Body of pancreas (tissue), 4 donors: ENCODE measurements around the gene KCNK10. TPM values are rescaled to one million over a fixed set of nuclear protein-coding genes. Genes with fewer than 3 reads are reported as not detected.

Experiments
- ATAC-seq: fragments of 150-250 bp; one replicate; pipeline ENCODE4 v1.9.1; 2016
- DNase-seq, 4 donors: peaks; one replicate each; pipeline ENCODE4 v3.0.0-alpha.2; 2019
- H3K27ac ChIP-seq, 4 donors: fragments of 200-600 bp; sonication (generic); 1 replicate in 3 of 4; 2 replicates in 1 of 4; pipeline versions ENCODE4 v1.5.1 to v1.6.1; 2016 to 2019; ENCODE audit warnings: mild to moderate bottlenecking in 1 of 4, mixed read lengths in 1 of 4, moderate library complexity in 1 of 4
- H3K27me3 ChIP-seq, 2 donors: fragments of 200-600 bp; sonication (generic); one replicate each; pipeline ENCODE4 v1.6.0; 2016; ENCODE audit warnings: mild to moderate bottlenecking in 1 of 2
- H3K36me3 ChIP-seq, 2 donors: fragments of 200-600 bp; sonication (generic); replicated peaks in 1 of 2; 2 replicates each; pipeline ENCODE4 v1.5.1; 2016; ENCODE audit warnings: low read depth in 2 of 2; ENCODE audit not compliant: insufficient read depth in 1 of 2
- H3K4me1 ChIP-seq: fragments of 200-600 bp; sonication (generic); one replicate; pipeline ENCODE4 v1.6.0; 2016
- H3K4me3 ChIP-seq, 2 donors: fragments of 200-600 bp; sonication (generic); 1 replicate in 1 of 2; 2 replicates in 1 of 2; pipeline ENCODE4 v1.5.1; 2016 to 2019
- H3K9me3 ChIP-seq, 3 donors: fragments of 200-600 bp; sonication (generic); 1 replicate in 2 of 3; 2 replicates in 1 of 3; pipeline ENCODE4 v1.5.1; 2016
- POLR2A ChIP-seq, 3 donors: fragments of 450-650 bp; IDR thresholded peaks; one replicate each; pipeline ENCODE4 v1.6.1; 2016; ENCODE audit warnings: antibody characterized with exemption in 3 of 3, mild to moderate bottlenecking in 2 of 3
- WGBS, 2 donors: methylation state at CpG; one replicate each; pipeline ENCODE4 v1.1.5; 2017; 5-methylcytosine and 5-hydroxymethylcytosine counted together
- intact Hi-C: fragments of 100-400 bp; cut with DNase I; formaldehyde crosslinking; loops from one replicate; pipeline ENCODE4 v1.15.1; 2023
- total RNA-seq, 2 donors: library from RNA; depleted of rRNA; stranded (reverse); fragments of >200 nt; gene quantifications; one replicate each; pipeline ENCODE4 v1.1.0, GENCODE V29; 2016
- TF ChIP-seq, protein P1 (sequence below), 7 experiments: fragments of 450-650 bp in 4 of 7; fragments of 200-600 bp in 3 of 7; sonication (generic) in 3 of 7; IDR thresholded peaks; one replicate each; pipeline ENCODE4 v1.5.1; 2016 to 2019; ENCODE audit warnings: antibody characterized with exemption in 7 of 7

KCNK10 gene
- total RNA-seq, 2 donors from 2014 or later: 1.6 to 3.3 TPM

DNA sequence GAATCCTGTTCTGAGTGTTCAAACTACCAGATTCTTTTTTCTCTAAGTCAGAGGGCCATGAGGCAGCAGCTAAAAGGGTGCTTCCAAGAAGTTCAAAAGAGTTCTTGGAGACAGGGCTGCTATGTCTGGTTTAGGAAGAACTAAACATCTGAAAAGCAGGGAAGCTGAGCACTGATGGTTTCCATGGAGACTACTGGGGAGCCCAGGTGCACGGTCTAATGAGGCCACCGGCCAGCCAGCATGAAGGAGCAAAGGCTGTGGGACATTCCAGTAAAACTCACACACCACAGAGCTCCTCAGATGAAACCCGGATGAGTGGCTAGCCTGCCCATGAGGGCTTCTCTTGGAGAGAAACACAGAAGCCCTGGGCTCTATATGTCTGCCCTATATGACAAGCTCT is 97.3 kb downstream of the KCNK10 start:
- Histone ChIP-seq H3K9me3 (no peaks in the 10 kb centered on the region), H3K4me3 (no peak overlapping the region), H3K27ac (no peak overlapping the region), H3K4me1 (no peaks in the 10 kb centered on the region), H3K36me3 (no peaks in the 10 kb centered on the region), H3K27me3 (no peaks in the 10 kb centered on the region)
- TF ChIP-seq, protein P1, sequence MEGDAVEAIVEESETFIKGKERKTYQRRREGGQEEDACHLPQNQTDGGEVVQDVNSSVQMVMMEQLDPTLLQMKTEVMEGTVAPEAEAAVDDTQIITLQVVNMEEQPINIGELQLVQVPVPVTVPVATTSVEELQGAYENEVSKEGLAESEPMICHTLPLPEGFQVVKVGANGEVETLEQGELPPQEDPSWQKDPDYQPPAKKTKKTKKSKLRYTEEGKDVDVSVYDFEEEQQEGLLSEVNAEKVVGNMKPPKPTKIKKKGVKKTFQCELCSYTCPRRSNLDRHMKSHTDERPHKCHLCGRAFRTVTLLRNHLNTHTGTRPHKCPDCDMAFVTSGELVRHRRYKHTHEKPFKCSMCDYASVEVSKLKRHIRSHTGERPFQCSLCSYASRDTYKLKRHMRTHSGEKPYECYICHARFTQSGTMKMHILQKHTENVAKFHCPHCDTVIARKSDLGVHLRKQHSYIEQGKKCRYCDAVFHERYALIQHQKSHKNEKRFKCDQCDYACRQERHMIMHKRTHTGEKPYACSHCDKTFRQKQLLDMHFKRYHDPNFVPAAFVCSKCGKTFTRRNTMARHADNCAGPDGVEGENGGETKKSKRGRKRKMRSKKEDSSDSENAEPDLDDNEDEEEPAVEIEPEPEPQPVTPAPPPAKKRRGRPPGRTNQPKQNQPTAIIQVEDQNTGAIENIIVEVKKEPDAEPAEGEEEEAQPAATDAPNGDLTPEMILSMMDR (IDR thresholded peaks at IDR 0.05): no peak
- TF ChIP-seq POLR2A (IDR thresholded peaks at IDR 0.05): no peak
- no peak for DNase-seq
- no peak for ATAC-seq
- 51 to 54% methylated on average over 3 of the region's 3 CpGs for WGBS, 2 donors
- intact Hi-C loops: no loop called here

DNA sequence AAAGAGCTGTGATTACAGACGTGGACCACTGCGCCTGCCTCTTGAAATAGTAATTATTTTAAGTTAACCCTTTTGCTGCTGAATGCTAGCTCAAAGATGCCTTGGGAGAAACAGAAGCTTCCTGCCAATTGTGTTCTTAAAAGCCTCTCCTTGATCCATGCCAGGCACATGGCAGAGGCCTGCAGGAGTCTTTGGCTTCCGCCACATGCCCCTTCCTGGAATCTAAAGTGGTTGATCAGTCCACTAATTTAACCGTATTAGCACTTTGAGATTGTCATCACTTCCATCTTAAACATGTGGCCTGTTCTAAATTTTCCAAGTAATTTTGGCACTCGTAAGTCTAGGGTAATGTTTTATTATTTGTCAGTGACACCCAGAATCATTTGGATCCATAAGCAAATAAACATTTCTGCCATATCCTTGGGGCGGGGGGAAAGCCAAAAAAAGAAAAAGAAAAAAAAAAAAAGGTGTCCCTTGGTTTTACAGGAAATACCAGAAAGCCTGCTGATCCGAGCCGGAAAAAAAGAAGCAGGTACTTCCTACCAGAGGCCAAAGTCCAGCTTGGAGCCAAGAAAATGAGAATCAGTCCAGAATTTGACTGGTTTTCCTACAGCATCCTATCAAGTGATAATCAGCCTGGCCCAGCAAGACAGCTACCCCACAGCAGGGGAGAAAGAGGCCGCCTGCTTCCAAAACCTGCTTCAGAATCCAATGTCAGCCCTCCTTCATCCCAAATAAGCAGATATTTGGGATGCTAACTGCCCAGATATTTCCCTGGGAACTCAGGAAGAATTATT is 104.8 kb downstream of the KCNK10 start:
- Histone ChIP-seq H3K4me3 (no peak overlapping the region), H3K36me3 (no peaks in the 10 kb centered on the region), H3K4me1 (no peaks in the 10 kb centered on the region), H3K27ac (no peak overlapping the region), H3K9me3 (no peaks in the 10 kb centered on the region), H3K27me3 (no peaks in the 10 kb centered on the region)
- WGBS, 2 donors: 78 to 84% methylated on average over 9 of the region's 9 CpGs
- intact Hi-C loops: no loop called here
- TF ChIP-seq POLR2A (IDR thresholded peaks at IDR 0.05): no peak
- TF ChIP-seq, protein P1 (IDR thresholded peaks at IDR 0.05): no peak
- ATAC-seq: no peak
- DNase-seq: no peak

DNA sequence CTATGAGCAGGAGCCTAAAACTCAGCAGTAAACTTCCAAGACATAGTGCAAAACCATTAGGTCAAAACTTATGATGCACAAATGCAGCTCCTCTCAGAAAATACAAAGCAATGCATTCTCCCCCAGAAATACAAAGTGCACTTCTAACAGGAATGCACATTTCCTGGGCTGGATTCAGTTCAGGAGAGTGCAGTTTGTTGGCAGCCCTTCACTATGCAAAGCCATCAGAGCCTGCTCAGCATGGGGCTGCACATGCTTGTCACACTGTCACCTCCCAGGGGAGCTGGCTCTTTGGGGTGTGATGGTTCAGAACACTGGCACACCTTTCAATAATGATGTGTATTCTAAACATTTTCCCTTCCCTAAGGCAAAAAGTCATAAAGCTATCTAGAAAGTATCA is 110.4 kb downstream of the KCNK10 start:
- H3K27ac ChIP-seq: no peak overlapping the region
- ATAC-seq (no peak), DNase-seq (no peak)
- H3K4me1 ChIP-seq: no peaks in the 10 kb centered on the region
- TF ChIP-seq, protein P1 (IDR thresholded peaks at IDR 0.05): no peak
- no peak for TF ChIP-seq POLR2A (IDR thresholded peaks at IDR 0.05)
- no peaks in the 10 kb centered on the region for H3K9me3 ChIP-seq
- H3K4me3 ChIP-seq: no peak overlapping the region
- H3K27me3 ChIP-seq: no peaks in the 10 kb centered on the region
- intact Hi-C loops: no loop called here
- H3K36me3 ChIP-seq: no peaks in the 10 kb centered on the region

DNA sequence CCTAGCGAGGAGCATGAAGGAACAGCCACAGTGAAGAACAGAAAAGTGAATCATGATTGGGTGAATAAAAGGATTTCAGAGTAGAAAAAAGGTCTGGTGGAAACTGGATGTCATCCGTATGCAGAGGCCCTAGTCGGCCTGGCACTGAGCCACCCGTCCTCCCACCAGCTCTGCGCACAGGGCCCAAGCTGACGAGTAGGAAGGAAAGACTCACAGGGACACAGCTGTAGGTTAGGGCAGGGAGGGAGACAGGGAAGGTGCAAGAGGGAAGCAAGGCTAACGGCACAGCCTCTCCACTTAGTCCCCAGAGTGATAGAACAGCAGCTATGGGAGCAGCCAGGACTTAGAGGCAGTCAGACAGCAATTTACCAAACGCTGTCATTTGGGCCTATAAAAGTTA is 112.6 kb downstream of the KCNK10 start:
- Histone ChIP-seq H3K4me1 (no peaks in the 10 kb centered on the region), H3K27ac (no peak overlapping the region), H3K4me3 (no peak overlapping the region), H3K9me3 (no peaks in the 10 kb centered on the region), H3K36me3 (no peaks in the 10 kb centered on the region), H3K27me3 (no peaks in the 10 kb centered on the region)
- intact Hi-C loops: no loop called here
- TF ChIP-seq, protein P1 (IDR thresholded peaks at IDR 0.05): no peak
- TF ChIP-seq POLR2A (IDR thresholded peaks at IDR 0.05): no peak
- DNase-seq (no peak), ATAC-seq (no peak)
- WGBS, 2 donors: 73 to 79% methylated on average over 8 of the region's 8 CpGs

DNA sequence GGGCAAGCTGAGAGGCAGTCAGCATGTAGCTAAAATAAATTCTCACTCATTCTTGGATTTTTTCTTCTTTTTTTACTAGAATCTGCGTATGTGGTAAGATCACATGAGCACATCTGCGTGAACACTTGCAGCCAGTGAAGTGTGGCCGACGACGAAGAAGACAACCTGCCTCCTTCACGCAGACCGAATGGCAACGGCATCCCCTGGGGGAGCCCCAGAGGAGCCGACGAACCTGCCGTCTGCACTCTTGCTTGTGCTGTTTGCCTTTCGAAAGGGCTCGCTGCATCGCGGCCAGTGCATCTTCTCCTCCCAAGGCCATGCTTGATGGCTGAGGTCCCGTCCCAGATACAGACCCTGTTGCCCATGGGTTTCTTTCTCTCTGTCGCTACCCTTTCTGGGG is 113.8 kb downstream of the KCNK10 start:
- H3K4me1 ChIP-seq: no peaks in the 10 kb centered on the region
- H3K27ac ChIP-seq: no peak overlapping the region
- H3K27me3 ChIP-seq: no peaks in the 10 kb centered on the region
- H3K9me3 ChIP-seq: no peaks in the 10 kb centered on the region
- no peaks in the 10 kb centered on the region for H3K36me3 ChIP-seq
- no peak for DNase-seq
- WGBS, 2 donors: 66 to 67% methylated on average over 17 of the region's 17 CpGs
- ATAC-seq: no peak
- TF ChIP-seq, protein P1 (IDR thresholded peaks at IDR 0.05): no peak
- TF ChIP-seq POLR2A (IDR thresholded peaks at IDR 0.05): no peak
- H3K4me3 ChIP-seq: no peak overlapping the region
- intact Hi-C loops: no loop called here
